Upper lobe of left lung (tissue), 6 donors: ENCODE data around the gene RPRD1A. TPM values are rescaled to one million over a fixed set of nuclear protein-coding genes. Genes with fewer than 3 reads are reported as not detected.

ENCODE experiments used
- ATAC-seq, 2 donors: fragments of 200-7000 bp; cut with Tn5 transposase; one replicate each; pipeline ENCODE4 v1.9.1; 2022; ENCODE audit warnings: mild to moderate bottlenecking in 2 of 2, moderate library complexity in 2 of 2; ENCODE audit not compliant: low FRiP score in 2 of 2
- DNase-seq, 2 donors: peaks; one replicate each; pipeline ENCODE4 v3.0.0-alpha.2; 2019 to 2020
- H3K27ac ChIP-seq, 4 donors: fragments of 200-600 bp; sonication (generic); one replicate each; pipeline ENCODE4 v1.5.1; 2016 to 2019
- H3K27me3 ChIP-seq, 4 donors: fragments of 200-600 bp; sonication (generic); one replicate each; pipeline ENCODE4 v1.5.1; 2017 to 2019
- H3K36me3 ChIP-seq, 4 donors: fragments of 200-600 bp; sonication (generic); one replicate each; pipeline ENCODE4 v1.5.1; 2016 to 2019
- H3K4me1 ChIP-seq, 4 donors: fragments of 200-600 bp; sonication (generic); one replicate each; pipeline ENCODE4 v1.5.1; 2018 to 2019
- H3K4me3 ChIP-seq, 4 donors: fragments of 200-600 bp; sonication (generic); one replicate each; pipeline ENCODE4 v1.5.1; 2017 to 2019; ENCODE audit warnings: mild to moderate bottlenecking in 2 of 4, moderate library complexity in 1 of 4
- H3K9me3 ChIP-seq, 4 donors: fragments of 200-600 bp; sonication (generic); one replicate each; pipeline ENCODE4 v1.5.1; 2018 to 2019
- EP300 ChIP-seq, 4 donors: sonication (generic); formaldehyde crosslinking; IDR thresholded peaks; one replicate each; pipeline ENCODE4 v1.5.1; 2017; ENCODE audit warnings: antibody characterized with exemption in 4 of 4, control low read depth in 2 of 4
- POLR2A ChIP-seq, 4 donors: fragments of 450-650 bp; IDR thresholded peaks; one replicate each; pipeline ENCODE4 v1.5.1; 2016 to 2017; ENCODE audit warnings: antibody characterized with exemption in 4 of 4, mild to moderate bottlenecking in 2 of 4
- POLR2AphosphoS5 ChIP-seq, 2 donors: sonication (generic); formaldehyde crosslinking; IDR thresholded peaks; one replicate each; pipeline ENCODE4 v1.5.1; 2017; ENCODE audit warnings: antibody characterized with exemption in 2 of 2
- WGBS, 2 donors: methylation state at CpG; one replicate each; pipeline ENCODE4 v1.1.5; 2017 to 2018; 5-methylcytosine and 5-hydroxymethylcytosine counted together
- total RNA-seq, 6 donors: library from RNA; depleted of rRNA in 4 of 6; stranded (reverse); fragments of >200 nt in 4 of 6; gene quantifications; one replicate each; pipeline versions ENCODE4 v1.1.0 to v1.2.1, GENCODE V29; 2016 to 2021
- TF ChIP-seq, protein P1 (sequence below), 6 experiments: fragments of 450-650 bp in 4 of 6; fragments of 200-600 bp in 2 of 6; sonication (generic) in 2 of 6; IDR thresholded peaks; one replicate each; pipeline ENCODE4 v1.5.1; 2016 to 2019; ENCODE audit warnings: antibody characterized with exemption in 6 of 6
- donor health status: DM: no; HTN: no; CAD: no; lungs with moderate emphysema.
- donor health status: DM: no; HTN: yes; CAD: no; lungs with severe emphysema.

RPRD1A gene
- total RNA-seq, 6 donors from 2014 or later, result 30.6 to 84.4 (median 44.3) TPM

DNA sequence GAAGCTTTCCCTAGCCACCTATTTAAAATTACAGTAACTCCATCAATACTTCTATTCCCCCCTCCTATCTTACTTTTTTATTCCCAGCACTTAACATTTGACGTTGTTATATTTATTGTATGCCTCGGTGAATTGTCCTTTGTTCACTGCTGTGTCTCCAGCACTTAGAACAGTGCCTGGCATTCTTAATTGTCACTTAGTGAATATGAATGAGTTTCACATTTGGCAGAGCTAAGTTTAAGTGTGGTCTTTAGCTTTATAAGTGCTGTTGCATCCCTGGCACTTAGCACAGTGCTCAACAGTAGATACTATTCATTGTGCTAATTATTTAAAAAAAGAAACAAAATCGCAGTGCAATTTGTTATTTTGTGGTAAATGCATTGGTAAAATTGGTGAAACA lies 93.2 kb downstream of the RPRD1A start:
- no peaks in the 10 kb centered on the region for H3K9me3 ChIP-seq
- DNase-seq (no peak), ATAC-seq (no peak)
- WGBS, 2 donors, result 78 to 79% methylated on average over 3 of the region's 3 CpGs
- H3K4me3 ChIP-seq, result no peak overlapping the region
- TF ChIP-seq, protein P1, sequence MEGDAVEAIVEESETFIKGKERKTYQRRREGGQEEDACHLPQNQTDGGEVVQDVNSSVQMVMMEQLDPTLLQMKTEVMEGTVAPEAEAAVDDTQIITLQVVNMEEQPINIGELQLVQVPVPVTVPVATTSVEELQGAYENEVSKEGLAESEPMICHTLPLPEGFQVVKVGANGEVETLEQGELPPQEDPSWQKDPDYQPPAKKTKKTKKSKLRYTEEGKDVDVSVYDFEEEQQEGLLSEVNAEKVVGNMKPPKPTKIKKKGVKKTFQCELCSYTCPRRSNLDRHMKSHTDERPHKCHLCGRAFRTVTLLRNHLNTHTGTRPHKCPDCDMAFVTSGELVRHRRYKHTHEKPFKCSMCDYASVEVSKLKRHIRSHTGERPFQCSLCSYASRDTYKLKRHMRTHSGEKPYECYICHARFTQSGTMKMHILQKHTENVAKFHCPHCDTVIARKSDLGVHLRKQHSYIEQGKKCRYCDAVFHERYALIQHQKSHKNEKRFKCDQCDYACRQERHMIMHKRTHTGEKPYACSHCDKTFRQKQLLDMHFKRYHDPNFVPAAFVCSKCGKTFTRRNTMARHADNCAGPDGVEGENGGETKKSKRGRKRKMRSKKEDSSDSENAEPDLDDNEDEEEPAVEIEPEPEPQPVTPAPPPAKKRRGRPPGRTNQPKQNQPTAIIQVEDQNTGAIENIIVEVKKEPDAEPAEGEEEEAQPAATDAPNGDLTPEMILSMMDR (IDR thresholded peaks at IDR 0.05), result no peak
- TF ChIP-seq POLR2A (IDR thresholded peaks at IDR 0.05), result no peak
- no peak for TF ChIP-seq EP300 (IDR thresholded peaks at IDR 0.05)
- TF ChIP-seq POLR2AphosphoS5 (IDR thresholded peaks at IDR 0.05), result no peak
- H3K27me3 ChIP-seq, result no peaks in the 10 kb centered on the region
- peaks cover 18 to 21% (median 20%) of the 10 kb centered on the region in 4 donors for H3K4me1 ChIP-seq
- H3K36me3 ChIP-seq, result peaks cover 13 to 51% (median 26%) of the 10 kb centered on the region in 4 donors
- H3K27ac ChIP-seq, result no peak overlapping the region

DNA sequence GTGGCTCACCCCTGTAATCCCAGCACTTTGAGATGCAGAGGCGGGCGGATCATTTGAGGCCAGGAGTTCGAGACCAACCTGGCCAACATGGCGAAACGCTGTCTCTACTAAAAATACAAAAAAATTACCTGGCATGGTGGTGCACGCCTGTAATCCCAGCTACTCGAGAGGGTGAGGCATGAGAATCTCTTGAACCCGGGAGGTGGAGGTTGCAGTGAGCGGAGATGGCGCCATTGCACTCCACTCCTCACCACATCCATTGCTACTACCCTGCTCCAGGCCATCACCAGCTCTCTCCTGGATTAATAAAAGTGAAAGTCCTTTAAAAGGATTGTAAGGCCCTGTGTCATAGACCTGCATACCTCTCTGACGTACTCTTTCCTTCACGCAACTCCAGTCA lies 93.7 kb downstream of the RPRD1A start:
- TF ChIP-seq EP300 (IDR thresholded peaks at IDR 0.05) (no peak), POLR2A (IDR thresholded peaks at IDR 0.05) (no peak), POLR2AphosphoS5 (IDR thresholded peaks at IDR 0.05) (no peak)
- TF ChIP-seq, protein P1 (IDR thresholded peaks at IDR 0.05), result no peak
- WGBS, 2 donors, result 88 to 96% methylated on average over 12 of the region's 12 CpGs
- H3K27ac ChIP-seq, result peak overlapping the region in 1 of 4 donors; percentile 95
- H3K27me3 ChIP-seq, result no peaks in the 10 kb centered on the region
- H3K9me3 ChIP-seq, result no peaks in the 10 kb centered on the region
- H3K36me3 ChIP-seq, result peaks cover 13 to 46% (median 21%) of the 10 kb centered on the region in 4 donors
- DNase-seq (no peak), ATAC-seq (no peak)
- peaks cover 18 to 21% (median 20%) of the 10 kb centered on the region in 4 donors for H3K4me1 ChIP-seq
- H3K4me3 ChIP-seq, result peak overlapping the region in 1 of 4 donors; percentile 96

DNA sequence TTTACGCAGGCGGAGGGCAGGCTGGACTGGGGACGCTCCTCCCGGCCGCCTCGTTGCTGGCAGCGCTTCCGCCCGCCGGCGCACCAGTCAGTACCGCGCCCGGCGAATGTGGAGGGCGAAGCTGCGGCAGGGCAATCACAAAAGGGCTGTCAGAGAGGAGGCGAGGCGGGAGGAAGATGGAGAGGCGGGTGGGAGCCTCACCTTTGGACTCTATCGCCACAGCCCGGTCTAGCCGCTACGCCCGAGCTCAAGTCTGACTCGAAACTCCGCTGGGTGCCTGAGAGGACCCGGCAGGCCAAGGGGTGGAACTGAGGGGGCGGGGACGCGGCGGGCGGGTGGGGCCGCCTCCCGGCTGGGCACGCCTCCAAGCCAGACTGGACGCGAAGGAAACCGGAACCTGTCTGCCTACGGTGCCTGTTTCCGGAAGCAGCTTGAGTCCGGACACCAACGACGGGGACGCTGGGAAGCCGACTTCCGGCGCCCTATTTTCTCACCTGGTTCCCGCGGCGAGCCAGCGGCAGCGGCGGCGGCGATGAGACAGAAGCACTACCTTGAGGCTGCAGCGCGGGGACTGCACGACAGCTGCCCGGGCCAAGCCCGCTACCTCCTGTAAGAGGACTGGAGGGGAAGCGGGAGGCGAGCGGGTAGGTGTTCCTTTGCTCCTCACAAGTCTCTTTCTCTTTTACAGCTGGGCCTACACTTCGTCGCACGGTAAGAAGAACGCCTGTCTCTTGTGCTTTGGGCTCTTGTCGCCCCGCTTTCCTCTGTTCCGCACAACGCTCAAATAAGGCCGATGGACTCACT lies 95.0 kb downstream of the RPRD1A start, which contains the start of gene RMP24:
RMP24 (plus strand) TSS at position 483 of the 804 bp plus-strand sequence.
- peak; percentile 99 for ATAC-seq
- Histone ChIP-seq H3K27ac (peak within 1 kb of the TSS; percentile 91 to 95 (median 92)), H3K27me3 (no peaks in the 10 kb centered on the region), H3K9me3 (no peaks in the 10 kb centered on the region), H3K4me3 (peak within 1 kb of the TSS; percentile 77 to 96 (median 80)), H3K36me3 (peaks cover under 1 to 33% (median 8%) of the 10 kb centered on the region in 4 donors), H3K4me1 (peaks cover 18 to 21% (median 20%) of the 10 kb centered on the region in 4 donors)
- WGBS, 2 donors, result 0 to 1% methylated on average over 21 to 53 of the region's 73 CpGs
- peak in 3 of 4 donors; percentile 14 to 83 (median 36) for TF ChIP-seq POLR2A (IDR thresholded peaks at IDR 0.05)
- TF ChIP-seq, protein P1 (IDR thresholded peaks at IDR 0.05), result no peak
- peak; percentile 75 to 82 for TF ChIP-seq POLR2AphosphoS5 (IDR thresholded peaks at IDR 0.05)
- TF ChIP-seq EP300 (IDR thresholded peaks at IDR 0.05), result peak in 1 of 4 donors; percentile 75
- DNase-seq, result peak; percentile 96 to 97

DNA sequence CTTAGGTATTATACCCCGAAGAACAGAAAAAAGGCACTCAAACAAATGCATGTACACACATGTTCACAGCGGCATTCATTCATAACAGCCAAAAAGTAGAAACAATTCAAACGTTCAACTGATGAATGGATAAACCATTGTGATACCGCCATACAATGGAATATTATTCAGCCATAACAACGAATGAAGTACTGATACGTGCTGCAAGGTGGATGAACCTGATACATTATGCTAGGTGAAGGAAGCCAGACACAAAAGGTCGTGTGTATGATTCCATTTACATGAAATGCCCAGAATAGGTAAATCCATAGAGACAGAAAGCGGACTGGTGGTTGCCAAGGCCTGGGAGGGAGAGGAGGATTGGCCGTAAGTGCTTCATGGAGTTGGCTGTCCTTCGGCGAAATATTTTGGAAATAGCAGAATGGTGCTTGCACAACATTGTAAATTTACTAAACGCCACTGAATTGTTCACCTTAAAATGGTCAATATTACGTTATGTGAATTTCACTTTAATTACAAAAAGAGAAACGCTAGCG lies 95.6 kb downstream of the RPRD1A start:
- DNase-seq (no peak), ATAC-seq (peak; percentile 36 to 37)
- Histone ChIP-seq H3K4me1 (peaks cover 18 to 21% (median 20%) of the 10 kb centered on the region in 4 donors), H3K27ac (peak overlapping the region; percentile 91 to 95 (median 92)), H3K4me3 (peak overlapping the region; percentile 46 to 96 (median 78)), H3K27me3 (no peaks in the 10 kb centered on the region), H3K36me3 (peaks cover 0 to 26% (median 6%) of the 10 kb centered on the region in 4 donors), H3K9me3 (no peaks in the 10 kb centered on the region)
- TF ChIP-seq, protein P1 (IDR thresholded peaks at IDR 0.05), result no peak
- TF ChIP-seq POLR2AphosphoS5 (IDR thresholded peaks at IDR 0.05) (no peak), POLR2A (IDR thresholded peaks at IDR 0.05) (no peak), EP300 (IDR thresholded peaks at IDR 0.05) (no peak)
- WGBS, 2 donors, result 30 to 31% methylated on average over 15 of the region's 15 CpGs
